SK-N-SH treated with all-trans-retinoic acid at 6 μM for 48 hours (cell line): Measurements from ENCODE around the gene WDR31.
A peak's percentile ranks its signal among the peaks of the same experiment; 100 is the strongest.

Source experiments
- ATAC-seq: fragments of 200-7000 bp; cut with Tn5 transposase; 3 replicates; pipeline ENCODE4 v1.9.1; 2020; ENCODE audit warnings: mild to moderate bottlenecking, moderate library complexity
- ARNTL ChIP-seq: fragments of 450-650 bp; formaldehyde crosslinking; IDR thresholded peaks from 2 replicates; pipeline ENCODE4 v1.5.0; 2020; ENCODE audit warnings: low read depth, mild to moderate bottlenecking, moderate library complexity, borderline replicate concordance
- BACH2 ChIP-seq: fragments of 250-450 bp; sonication (Bioruptor Pico); IDR thresholded peaks from 2 replicates; pipeline ENCODE4 v1.9.0; 2021; ENCODE audit warnings: mild to moderate bottlenecking, borderline replicate concordance
- CREB5 ChIP-seq: fragments of 250-450 bp; sonication (Bioruptor Pico); IDR thresholded peaks from 2 replicates; pipeline ENCODE4 v1.5.1; 2020; ENCODE audit warnings: low read depth, mild to moderate bottlenecking, moderate library complexity
- CSRNP3 ChIP-seq: fragments of 250-450 bp; sonication (Bioruptor Pico); IDR thresholded peaks from 2 replicates; pipeline ENCODE4 v1.5.1; 2021; ENCODE audit warnings: mild to moderate bottlenecking, moderate library complexity
- ESRRG ChIP-seq: fragments of 250-450 bp; sonication (Bioruptor Pico); IDR thresholded peaks from 2 replicates; pipeline ENCODE4 v1.6.1; 2021; ENCODE audit warnings: mild to moderate bottlenecking
- ISL1 ChIP-seq: fragments of 250-450 bp; sonication (Bioruptor Pico); IDR thresholded peaks from 2 replicates; pipeline ENCODE4 v2.1.2; 2022; ENCODE audit warnings: mild to moderate bottlenecking, moderate library complexity
- OSR1 ChIP-seq: fragments of 250-450 bp; sonication (Bioruptor Pico); IDR thresholded peaks from 2 replicates; pipeline ENCODE4 v1.8.0; 2022; ENCODE audit warnings: moderate library complexity, mild to moderate bottlenecking, inconsistent platforms
- POU6F1 ChIP-seq: fragments of 250-450 bp; sonication (Bioruptor Pico); IDR thresholded peaks from 2 replicates; pipeline ENCODE4 v1.8.0; 2021; ENCODE audit warnings: low read depth, mild to moderate bottlenecking, moderate library complexity, borderline replicate concordance
- PPARA ChIP-seq: fragments of 250-450 bp; sonication (Bioruptor Pico); IDR thresholded peaks from 2 replicates; pipeline ENCODE4 v1.5.0; 2020; ENCODE audit warnings: mild to moderate bottlenecking, borderline replicate concordance
- TCF4 ChIP-seq: fragments of 250-450 bp; sonication (Bioruptor Pico); IDR thresholded peaks from 2 replicates; pipeline ENCODE4 v1.8.0; 2021; ENCODE audit warnings: mild to moderate bottlenecking, moderate library complexity, borderline replicate concordance
- TOX ChIP-seq: fragments of 250-450 bp; sonication (Bioruptor Pico); IDR thresholded peaks from 2 replicates; pipeline ENCODE4 v1.8.0; 2021; ENCODE audit warnings: mild to moderate bottlenecking, moderate library complexity, borderline replicate concordance
- TSHZ2 ChIP-seq: fragments of 250-450 bp; sonication (Bioruptor Pico); IDR thresholded peaks from 2 replicates; pipeline ENCODE4 v1.5.0; 2020; ENCODE audit warnings: mild to moderate bottlenecking, moderate library complexity
- ZC3H10 ChIP-seq: fragments of 250-450 bp; sonication (Bioruptor Pico); IDR thresholded peaks from 2 replicates; pipeline ENCODE4 v1.5.1; 2021; ENCODE audit warnings: mild to moderate bottlenecking, moderate library complexity
- ZFP3 ChIP-seq: fragments of 250-450 bp; sonication (Bioruptor Pico); IDR thresholded peaks from 2 replicates; pipeline ENCODE4 v1.5.0; 2020; ENCODE audit warnings: mild to moderate bottlenecking, moderate library complexity
- ZFP30 ChIP-seq: fragments of 450-650 bp; formaldehyde crosslinking; IDR thresholded peaks from 2 replicates; pipeline ENCODE4 v1.5.0; 2022; ENCODE audit warnings: mild to moderate bottlenecking, moderate library complexity
- ZNF565 ChIP-seq: fragments of 450-650 bp; formaldehyde crosslinking; conservative IDR thresholded peaks from 2 replicates; pipeline ENCODE4 v1.5.0; 2020; ENCODE audit warnings: low read depth, mild to moderate bottlenecking, moderate library complexity
- ZNF70 ChIP-seq: fragments of 450-650 bp; formaldehyde crosslinking; IDR thresholded peaks from 2 replicates; pipeline ENCODE4 v1.5.0; 2020; ENCODE audit warnings: mild to moderate bottlenecking, moderate library complexity
- ZNF8 ChIP-seq: fragments of 450-650 bp; formaldehyde crosslinking; IDR thresholded peaks from 2 replicates; pipeline ENCODE4 v1.5.0; 2020; ENCODE audit warnings: mild to moderate bottlenecking, moderate library complexity

The WDR31 gene

GRCh38 chr9:113363336-113363735 is 23.3 kb upstream of the WDR31 start:
- no peak for TF ChIP-seq BACH2 (CRISPR knock-in tag)
- no peak for TF ChIP-seq ZC3H10
- no peak for TF ChIP-seq OSR1
- TF ChIP-seq ZNF8: no peak
- TF ChIP-seq ESRRG (CRISPR knock-in tag): no peak
- TF ChIP-seq CSRNP3 (CRISPR knock-in tag): no peak
- TF ChIP-seq PPARA (CRISPR knock-in tag): no peak
- no peak for TF ChIP-seq ZNF565 (CRISPR knock-in tag)
- TF ChIP-seq, all 23 proteins: peak for 0

GRCh38 chr9:113361304-113362018 is 21.4 kb upstream of the WDR31 start:
- peak; percentile 91 for ATAC-seq

More at GRCh38 chr9:113363336-113363735, 23.3 kb upstream of the WDR31 start:
- ATAC-seq: no peak

GRCh38 chr9:113360242-113360842 is 20.3 kb upstream of the WDR31 start:
- TF ChIP-seq TOX (CRISPR knock-in tag) (no peak), ESRRG (CRISPR knock-in tag) (no peak), OSR1 (no peak), ZFP30 (CRISPR knock-in tag) (no peak), ZC3H10 (no peak), ISL1 (CRISPR knock-in tag) (no peak), TSHZ2 (no peak), ZNF8 (no peak)
- ATAC-seq: no peak

More at GRCh38 chr9:113361304-113362018, 21.4 kb upstream of the WDR31 start:
- TF ChIP-seq ARNTL (CRISPR knock-in tag) (no peak), ZC3H10 (no peak), TOX (CRISPR knock-in tag) (no peak), BACH2 (CRISPR knock-in tag) (no peak), TCF4 (no peak), CREB5 (no peak), ESRRG (CRISPR knock-in tag) (no peak), CSRNP3 (CRISPR knock-in tag) (no peak), OSR1 (no peak)

GRCh38 chr9:113359385-113359784 is 19.3 kb upstream of the WDR31 start:
- no peak for ATAC-seq
- no peak for TF ChIP-seq ZNF70 (CRISPR knock-in tag)
- TF ChIP-seq BACH2 (CRISPR knock-in tag): no peak
- TF ChIP-seq OSR1: no peak
- no peak for TF ChIP-seq TOX (CRISPR knock-in tag)
- no peak for TF ChIP-seq ZFP30 (CRISPR knock-in tag)
- TF ChIP-seq ESRRG (CRISPR knock-in tag): no peak
- no peak for TF ChIP-seq ZNF565 (CRISPR knock-in tag)
- no peak for TF ChIP-seq PPARA (CRISPR knock-in tag)
- no peak for TF ChIP-seq ZFP3
- no peak for TF ChIP-seq CREB5
- TF ChIP-seq POU6F1 (CRISPR knock-in tag): no peak
- TF ChIP-seq CSRNP3 (CRISPR knock-in tag): no peak
- TF ChIP-seq, all 23 proteins: peak for 0
